ENCODE measurements around the gene GSTM4.
A peak's percentile ranks its signal among the peaks of the same experiment; 100 is the strongest.
"Not testable (repeated sequence)": the region's sequence is repeated elsewhere in the genome, so short reads cannot be mapped to it uniquely, and the experiment has no call there.

The GSTM4 gene

DNA sequence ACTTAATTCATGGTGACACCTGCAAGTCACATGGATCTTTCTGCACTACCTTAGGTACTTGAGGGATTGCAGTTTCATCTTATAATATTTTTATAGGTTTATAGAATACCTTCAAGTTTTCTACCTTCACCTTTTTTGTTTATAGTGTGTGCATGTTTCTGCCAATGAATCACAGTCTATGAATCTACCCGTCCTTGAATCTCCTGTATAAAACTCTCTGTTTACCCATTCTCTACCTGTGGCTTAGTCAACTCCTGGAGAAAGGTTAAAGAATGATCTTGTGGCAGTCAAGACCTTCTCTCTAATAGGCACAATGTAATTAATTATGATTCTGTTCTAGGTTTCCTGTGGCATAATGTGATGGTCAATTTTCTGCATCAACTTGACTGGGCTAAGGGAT, 8.8 kb downstream of the GSTM4 start:
- no peak for DNase-seq (ENCODE audit: low read depth in 1 of 2, low spot score in 1 of 2)

DNA sequence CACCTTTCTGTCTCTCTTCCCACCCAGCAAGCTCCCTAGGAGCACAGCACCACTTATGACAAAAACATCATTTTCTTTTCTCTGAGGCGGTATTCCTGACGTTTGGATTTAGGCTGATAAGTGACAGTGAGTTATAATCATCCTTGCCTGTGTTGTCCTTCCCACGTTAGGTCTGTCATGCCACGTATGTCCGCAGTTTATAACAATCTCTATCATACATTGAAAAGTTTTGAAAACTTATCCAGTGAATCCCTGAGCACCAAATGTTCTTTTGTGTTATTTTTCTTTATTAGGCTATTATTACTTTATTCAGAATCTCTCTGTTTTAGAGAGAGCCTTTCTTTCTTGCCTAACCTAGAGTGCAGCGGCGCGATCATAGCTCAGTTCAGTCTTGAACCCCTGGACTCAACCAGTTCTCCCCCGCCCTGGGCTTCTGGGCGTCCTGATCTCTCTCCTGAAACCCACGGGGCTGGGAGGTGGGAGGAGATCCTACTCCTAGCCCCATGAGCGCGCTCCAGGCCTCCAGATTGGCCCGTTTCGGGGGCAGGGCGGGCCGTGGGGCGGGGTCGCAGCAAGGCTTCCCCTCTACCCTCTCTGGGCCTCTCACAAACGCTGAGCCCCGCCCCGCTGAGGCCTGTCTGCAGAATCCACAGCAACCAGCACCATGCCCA, 11.7 kb downstream of the GSTM4 start, which contains the start of gene GSTM2:
GSTM2 (plus strand) TSS at position 606 of the 671 bp plus-strand sequence; CDS start at position 665, 59 bp downstream.
- DNase-seq (ENCODE audit: low read depth in 1 of 2, low spot score in 1 of 2) = peak; percentile 63 to 64

DNA sequence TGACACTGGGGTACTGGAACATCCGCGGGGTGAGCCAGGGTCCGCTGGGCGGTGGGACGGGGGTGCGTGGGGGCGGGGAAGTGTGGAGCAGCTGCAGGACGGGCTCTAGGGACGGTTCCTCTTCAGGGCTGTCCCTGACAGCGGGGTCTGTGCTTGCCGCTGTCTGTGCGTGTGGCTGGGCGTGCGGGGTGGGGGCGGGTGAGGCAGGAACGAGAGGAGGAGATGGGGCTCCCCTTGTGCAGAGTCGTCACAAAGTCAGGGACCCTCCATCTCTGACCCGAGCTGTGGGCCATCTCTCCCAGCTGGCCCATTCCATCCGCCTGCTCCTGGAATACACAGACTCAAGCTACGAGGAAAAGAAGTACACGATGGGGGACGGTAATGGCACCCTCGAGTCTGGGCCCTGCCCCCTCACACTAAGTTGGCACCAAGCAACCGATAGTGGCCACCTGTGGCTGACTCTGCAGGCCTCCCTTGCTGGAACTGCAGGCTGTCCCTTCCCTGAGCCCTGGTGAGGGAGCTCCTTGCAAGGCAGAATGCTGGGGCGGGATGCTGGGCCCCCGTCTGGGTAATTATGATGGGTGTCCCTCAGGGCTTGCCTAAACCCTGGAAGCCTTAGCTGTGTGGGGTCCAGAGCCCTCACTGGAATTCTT, 12.3 kb downstream of the GSTM4 start:
- no peak for DNase-seq (ENCODE audit: low read depth in 1 of 2, low spot score in 1 of 2)

DNA sequence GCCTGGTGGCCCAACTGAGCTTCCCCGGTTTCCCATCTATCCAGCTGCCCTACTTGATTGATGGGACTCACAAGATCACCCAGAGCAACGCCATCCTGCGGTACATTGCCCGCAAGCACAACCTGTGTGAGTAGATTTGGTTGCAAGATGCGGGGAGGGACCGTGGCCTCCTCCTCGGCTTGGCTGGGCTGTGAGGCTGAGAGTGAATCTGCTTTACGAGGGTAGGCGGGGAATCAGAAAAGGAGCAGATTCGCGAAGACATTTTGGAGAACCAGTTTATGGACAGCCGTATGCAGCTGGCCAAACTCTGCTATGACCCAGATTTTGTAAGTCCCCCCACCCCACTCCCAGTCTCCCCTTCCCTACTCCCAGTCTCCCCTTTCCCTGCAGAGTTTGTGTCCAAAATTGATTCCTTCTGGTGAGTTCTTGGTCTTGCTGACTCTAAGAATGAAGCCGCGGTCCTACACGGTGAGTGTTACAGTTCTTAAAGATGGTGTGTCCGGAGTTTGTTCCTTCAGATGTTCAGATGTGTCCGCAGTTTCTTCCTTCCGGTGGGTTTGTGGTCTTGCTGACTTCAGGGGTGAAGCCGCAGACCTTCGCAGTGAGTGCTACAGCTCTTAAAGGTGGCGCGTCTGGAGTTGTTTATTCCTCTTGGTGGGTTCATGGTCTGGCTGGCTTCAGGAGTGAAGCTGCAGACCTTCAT, 13.5 kb downstream of the GSTM4 start:
- DNase-seq (ENCODE audit: low read depth in 1 of 2, low spot score in 1 of 2) = no peak

DNA sequence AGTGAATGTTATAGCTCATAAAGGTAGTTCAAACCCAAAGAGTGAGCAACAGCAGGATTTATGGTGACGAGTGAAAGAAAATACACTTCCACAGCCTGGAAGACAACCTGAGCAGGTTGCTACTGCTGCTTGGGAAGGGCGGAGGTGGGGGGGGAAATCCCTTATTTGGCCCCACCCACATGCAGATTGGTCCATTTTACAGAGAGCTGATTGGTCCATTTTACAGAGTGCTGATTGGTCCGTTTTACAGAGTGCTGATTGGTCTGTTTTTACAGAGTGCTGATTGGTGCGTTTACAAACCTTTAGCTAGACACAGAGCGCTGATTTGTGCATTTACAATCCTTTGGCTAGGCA, 14.0 kb downstream of the GSTM4 start:
- not testable (repeated sequence) for DNase-seq (ENCODE audit: low read depth in 1 of 2, low spot score in 1 of 2)

DNA sequence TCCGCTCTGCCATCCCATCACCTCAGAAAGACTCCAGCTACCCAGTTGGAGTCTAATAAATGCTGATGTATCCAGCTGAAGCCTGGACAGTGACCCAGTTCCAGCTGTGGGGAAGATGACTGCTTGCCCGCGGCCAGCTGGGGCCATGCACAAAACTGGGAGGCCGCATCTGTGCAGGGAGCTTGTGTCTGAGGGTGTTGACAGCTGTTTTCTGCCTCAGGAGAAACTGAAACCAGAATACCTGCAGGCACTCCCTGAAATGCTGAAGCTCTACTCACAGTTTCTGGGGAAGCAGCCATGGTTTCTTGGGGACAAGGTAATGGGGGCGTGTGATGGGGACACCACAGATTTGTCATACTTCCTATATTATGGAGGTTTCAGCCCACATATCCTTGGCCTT, 15.2 kb downstream of the GSTM4 start:
- DNase-seq (ENCODE audit: low read depth in 1 of 2, low spot score in 1 of 2) = no peak

DNA sequence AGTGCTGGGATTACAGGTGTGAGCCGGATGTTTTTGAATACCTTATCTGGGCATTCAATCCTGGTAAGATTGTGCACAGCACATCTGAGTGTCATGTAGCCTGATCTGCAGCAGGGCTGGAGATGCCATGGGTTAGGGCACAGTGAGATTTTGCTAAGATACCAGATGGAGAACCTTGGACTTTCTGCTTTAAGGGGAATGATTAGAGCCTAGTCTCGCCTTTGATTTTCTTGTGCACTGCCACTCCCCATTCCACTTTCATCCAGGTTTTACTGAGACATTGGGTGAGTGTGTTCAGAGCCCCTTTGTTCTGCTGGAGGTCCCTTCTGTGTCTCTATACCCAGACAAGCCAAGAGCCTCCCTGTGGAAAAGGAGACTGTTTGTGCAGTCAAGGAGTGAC, 18.0 kb downstream of the GSTM4 start:
- not testable (repeated sequence) for DNase-seq (ENCODE audit: low read depth in 1 of 2, low spot score in 1 of 2)

DNA sequence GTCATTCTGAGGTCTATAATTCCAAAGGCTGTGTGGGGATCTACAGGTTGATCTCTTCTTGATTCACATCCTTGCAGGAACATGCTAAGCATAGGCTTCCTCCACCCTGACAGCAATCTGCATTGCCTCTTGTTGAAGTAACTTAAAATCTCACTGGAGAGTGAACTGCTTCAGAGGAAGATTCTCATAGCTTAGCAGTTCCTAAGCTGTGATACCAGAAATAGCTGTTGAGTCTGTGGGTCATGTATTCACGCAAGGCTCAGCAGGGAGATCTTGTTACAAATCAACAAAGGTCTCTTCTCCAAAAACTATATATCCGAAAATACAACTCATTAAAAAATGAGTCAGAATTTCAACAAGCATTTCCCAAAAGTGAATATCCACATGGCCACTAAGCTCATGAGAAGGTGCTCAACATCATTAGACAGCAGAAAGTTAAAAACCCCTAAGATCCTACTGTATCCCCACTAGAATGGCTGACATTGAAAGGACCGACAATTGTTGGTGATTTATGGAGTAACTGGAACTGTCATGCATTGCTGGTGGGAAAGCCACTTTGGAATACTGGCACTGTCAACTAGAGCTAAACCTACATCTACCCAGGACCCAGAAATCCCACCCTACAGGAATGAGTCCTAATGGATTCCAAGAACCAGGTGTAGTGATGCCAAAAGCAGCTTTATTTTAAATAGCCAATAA, 20.9 kb downstream of the GSTM4 start:
- not testable (repeated sequence) for DNase-seq (ENCODE audit: low read depth in 1 of 2, low spot score in 1 of 2)

DNA sequence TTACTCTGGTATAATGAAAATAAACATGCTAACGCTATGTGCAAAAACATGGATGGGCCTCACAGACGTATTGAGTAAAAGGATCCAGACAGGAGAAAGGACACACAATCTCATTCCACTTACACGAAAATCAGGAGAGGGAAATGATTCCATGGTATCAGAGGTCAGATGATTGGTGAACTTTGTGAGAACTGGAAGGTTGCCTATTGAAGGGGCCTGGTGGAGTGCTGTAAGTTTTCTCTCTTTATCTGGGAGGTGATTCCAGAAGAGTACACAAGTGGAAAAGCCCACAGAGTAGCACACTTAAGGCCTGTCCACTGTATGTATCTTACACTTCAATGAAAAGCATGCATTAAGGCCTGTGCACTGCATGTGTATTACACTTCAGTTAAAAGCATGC, 21.6 kb downstream of the GSTM4 start:
- no peak for DNase-seq (ENCODE audit: low read depth in 1 of 2, low spot score in 1 of 2)

DNA sequence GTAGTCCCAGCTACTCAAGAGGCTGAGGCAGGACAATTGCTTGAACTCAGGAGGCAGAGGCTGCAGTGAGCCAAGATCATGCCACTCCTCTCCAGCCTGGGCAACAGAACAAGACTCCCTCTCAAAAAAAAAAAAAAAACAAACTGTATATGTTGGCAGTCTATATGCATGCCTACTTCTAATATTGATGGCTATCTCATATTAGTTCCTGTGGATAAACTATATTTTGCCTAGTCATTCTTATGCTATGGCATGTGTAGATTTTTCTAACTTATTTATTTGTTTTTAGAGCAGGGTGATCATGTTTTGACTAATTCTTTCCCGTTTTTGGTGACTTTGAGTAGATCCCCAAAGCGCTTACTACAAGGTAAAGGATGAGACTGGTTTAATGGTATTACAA, 22.7 kb downstream of the GSTM4 start:
- not testable (repeated sequence) for DNase-seq (ENCODE audit: low read depth in 1 of 2, low spot score in 1 of 2)

DNA sequence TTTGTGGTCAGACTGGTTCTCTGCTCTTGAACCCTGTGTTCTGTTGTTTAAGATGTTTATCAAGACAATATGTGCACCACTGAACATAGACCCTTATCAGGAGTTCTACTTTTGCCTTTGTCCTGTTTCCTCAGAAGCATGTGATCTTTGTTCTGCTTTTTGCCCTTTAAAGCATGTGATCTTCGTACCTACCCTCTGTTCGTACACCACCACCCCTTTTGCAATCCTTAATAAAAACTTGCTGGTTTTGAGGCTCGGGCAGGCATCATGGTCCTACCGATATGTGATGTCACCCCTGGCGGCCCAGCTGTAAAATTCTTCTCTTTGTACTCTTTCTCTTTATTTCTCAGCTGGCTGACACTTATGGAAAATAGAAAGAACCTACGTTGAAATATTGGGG, 28.9 kb downstream of the GSTM4 start:
- DNase-seq (ENCODE audit: low read depth in 1 of 2, low spot score in 1 of 2) = not testable (repeated sequence)

DNA sequence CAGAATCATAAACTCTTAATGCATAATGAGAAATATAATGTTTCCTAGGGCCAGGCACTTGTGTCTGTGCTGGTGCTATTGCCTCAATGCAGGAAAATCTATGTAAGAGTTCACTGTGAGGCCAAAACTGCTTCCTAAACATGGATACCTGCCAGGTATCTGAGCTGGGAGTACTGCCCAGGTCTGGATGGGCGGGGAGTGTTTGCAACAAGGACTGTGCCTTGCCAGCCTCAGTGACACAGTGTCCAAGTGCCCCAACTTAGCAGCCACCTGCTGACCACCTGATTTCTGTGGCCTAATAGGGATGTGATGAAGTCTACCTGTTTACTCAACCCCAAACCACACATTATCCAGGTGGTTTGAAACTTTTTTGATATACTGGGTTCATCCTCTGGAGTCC, 29.5 kb downstream of the GSTM4 start:
- not testable (repeated sequence) for DNase-seq (ENCODE audit: low read depth in 1 of 2, low spot score in 1 of 2)

DNA sequence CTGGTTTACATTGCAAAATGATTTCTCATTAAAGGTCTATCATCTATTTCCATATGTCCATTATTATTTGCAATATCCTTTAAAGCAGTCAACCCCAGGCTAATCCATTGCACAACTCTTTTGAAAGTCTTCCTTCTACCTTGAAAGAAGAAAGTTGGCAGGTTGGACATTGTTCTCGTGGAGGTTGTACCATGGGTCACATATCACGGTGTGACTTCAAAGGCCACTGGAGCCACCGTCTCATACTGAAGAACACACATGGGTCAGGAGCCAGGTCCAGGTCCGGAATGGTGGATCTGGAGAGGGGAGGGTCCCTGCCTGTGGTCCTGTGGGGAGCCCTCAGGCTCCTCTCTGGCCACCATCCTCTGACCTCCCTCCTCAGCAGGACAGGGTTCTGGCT, 30.0 kb downstream of the GSTM4 start:
- not testable (repeated sequence) for DNase-seq (ENCODE audit: low read depth in 1 of 2, low spot score in 1 of 2)

DNA sequence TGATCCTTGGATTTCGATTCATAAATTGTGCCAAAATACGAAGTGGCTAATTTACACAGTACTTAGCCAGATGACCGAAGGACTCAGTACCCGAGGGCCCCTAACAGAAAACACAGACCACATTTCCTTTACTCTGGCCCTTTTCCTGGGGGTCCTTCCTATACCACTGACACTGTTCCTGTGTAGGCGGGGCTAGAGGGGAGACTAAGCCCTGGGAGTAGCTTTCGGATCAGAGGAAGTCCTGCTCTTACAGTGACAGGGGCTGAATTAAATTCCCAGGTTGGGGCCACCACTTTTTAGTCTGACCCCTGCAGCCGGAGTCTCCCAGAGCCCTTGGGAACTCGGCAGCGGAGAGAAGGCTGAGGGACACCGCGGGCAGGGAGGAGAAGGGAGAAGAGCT, 31.2 kb downstream of the GSTM4 start:
- DNase-seq (ENCODE audit: low read depth in 1 of 2, low spot score in 1 of 2) = not testable (repeated sequence)

DNA sequence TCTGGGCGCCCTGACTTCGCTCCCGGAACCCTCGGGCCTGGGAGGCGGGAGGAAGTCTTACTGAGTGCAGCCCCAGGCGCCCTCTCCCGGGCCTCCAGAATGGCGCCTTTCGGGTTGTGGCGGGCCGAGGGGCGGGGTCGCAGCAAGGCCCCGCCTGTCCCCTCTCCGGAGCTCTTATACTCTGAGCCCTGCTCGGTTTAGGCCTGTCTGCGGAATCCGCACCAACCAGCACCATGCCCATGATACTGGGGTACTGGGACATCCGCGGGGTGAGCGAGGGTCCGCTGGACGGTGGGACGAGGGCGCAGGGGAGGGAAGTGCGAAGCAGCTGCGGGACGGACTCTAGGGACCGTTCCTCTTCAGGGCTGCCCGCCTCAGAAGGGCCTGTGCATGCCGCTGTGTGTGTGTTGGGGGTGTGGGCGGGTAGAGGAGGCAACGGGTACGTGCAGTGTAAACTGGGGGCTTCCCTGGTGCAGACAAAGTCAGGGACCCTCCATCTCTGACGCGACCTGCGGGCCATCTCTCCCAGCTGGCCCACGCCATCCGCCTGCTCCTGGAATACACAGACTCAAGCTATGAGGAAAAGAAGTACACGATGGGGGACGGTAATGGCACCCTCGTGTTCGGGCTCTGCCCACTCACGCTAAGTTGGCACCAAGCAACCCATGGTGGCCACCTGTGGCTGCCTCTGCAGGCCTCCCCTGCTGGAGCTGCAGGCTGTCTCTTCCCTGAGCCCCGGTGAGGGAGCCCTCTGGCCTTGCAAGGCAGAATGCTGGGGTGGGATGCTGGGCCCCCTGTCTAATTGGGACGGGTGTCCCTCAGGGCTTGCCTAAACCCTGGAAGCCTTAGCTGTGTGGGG, 32.0 kb downstream of the GSTM4 start, which contains the start of gene GSTM1:
GSTM1 (plus strand) TSS at position 177 of the 859 bp plus-strand sequence; CDS start at position 234, 57 bp downstream.
- peak; percentile 44 to 79 for DNase-seq (ENCODE audit: low read depth in 1 of 2, low spot score in 1 of 2)

DNA sequence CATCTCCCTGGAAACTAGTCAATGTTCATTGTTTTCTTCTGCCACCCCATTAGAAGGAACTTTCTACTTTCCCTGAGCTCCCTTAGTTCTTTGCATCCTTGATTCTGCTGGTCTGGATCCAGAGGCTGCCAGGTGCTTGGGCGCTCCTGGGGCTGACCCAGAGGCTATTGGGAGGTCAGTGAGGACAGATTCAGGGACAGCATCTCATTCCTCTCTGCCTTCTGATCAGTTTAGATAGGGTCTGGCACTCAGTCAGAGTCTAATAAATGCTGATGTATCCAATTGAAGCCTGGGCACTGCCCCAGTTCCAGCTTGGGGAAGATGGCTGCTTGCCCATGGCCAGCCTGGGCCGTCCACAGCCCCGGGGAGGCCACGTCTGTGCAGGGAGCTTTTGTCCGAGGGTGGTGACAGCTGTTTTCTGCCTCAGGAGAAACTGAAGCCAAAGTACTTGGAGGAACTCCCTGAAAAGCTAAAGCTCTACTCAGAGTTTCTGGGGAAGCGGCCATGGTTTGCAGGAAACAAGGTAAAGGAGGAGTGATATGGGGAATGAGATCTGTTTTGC, 34.0 kb downstream of the GSTM4 start:
- DNase-seq (ENCODE audit: low read depth in 1 of 2, low spot score in 1 of 2) = no peak

DNA sequence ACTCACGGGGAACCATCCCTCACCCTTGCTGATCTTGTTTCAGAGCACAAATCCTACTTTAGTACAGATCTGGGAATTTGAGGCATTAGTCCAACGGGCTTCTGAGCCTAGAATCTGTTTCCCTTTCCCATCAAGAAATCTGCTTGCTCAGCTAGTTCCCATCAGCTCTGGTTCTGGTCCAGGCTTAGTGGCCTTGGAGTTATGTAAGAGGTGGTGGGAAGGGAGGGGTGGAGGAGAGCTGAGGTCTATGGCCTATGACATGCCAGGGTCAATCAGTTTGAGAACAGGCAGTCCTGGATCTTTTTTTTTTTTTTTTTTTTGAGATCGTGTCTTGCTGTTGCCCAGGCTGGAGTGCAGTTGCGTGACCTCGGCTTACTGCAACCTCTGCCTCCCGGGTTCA, 35.9 kb downstream of the GSTM4 start:
- DNase-seq (ENCODE audit: low read depth in 1 of 2, low spot score in 1 of 2) = no peak

DNA sequence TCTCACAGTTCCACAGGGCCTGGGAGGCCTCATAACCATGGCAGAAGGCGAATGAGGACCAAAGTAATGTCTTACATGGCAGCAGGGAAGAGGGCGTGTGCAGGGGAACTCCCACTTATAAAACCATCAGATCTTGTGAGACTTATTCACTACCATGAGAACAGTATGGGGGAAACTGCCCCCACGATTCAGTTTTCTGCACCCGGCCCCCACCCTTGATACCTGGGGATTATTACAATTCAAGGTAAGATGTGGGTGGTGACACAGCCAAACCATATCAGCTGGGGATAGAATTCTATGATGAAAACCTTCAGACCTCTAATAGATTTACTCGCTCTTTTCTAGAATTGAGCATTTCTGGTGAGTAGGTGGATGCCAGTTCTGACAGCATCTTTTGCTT, 38.5 kb downstream of the GSTM4 start:
- DNase-seq (ENCODE audit: low read depth in 1 of 2, low spot score in 1 of 2) = not testable (repeated sequence)

DNA sequence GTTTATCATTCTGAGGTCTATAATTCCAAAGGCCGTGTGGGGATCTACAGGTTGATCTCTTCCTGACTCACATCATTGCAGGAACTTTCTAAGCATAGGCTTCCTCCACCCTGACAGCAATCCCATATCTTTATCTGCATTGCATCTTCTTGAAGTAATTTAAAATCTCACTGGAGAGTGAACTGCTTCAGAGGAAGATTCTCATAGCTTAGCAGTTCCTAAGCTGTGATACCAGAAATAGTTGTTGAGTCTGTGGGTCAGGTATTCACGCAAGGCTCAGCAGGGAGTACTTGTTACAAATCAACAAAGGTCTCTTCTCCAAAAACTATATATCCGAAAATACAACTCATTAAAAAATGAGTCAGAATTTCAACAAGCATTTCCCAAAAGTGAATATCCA, 39.2 kb downstream of the GSTM4 start:
- not testable (repeated sequence) for DNase-seq (ENCODE audit: low read depth in 1 of 2, low spot score in 1 of 2)

DNA sequence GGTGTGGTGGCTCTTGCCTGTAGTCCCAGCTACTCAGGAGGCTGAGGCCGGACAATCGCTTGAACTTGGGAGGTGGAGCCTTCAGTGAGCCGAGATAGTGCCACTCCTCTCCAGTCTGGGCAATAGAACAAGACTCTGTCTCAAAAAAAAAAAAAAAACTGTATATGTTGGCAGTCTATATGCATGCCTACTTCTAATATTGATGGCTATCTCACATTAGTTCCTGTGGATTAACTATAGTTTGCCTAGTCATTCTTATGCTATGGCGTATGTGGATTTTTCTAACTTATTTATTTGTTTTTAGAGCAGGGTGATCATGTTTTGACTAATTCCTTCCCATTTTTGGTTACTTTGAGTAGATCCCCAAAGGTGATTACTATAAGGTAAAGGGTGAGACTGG, 41.2 kb downstream of the GSTM4 start:
- DNase-seq (ENCODE audit: low read depth in 1 of 2, low spot score in 1 of 2) = no peak
